CD4-positive, alpha-beta T cell treated with Interleukin-12 subunit alpha and Interleukin-12 subunit beta, for 1 hour (primary cell): ENCODE results near the gene C15orf40.
"Not testable (repeated sequence)": the region's sequence is repeated elsewhere in the genome, so short reads cannot be mapped to it uniquely, and the experiment has no call there.

ENCODE experiments used
- DNase-seq: peaks from one replicate; pipeline ENCODE4 v3.0.0-alpha.2; 2020

Gene C15orf40

GRCh38 chr15:82950746-82951370 lies 60.6 kb downstream of the C15orf40 start:
- DNase-seq = no peak

- DNase-seq = no peak
Observed at GRCh38 chr15:82950295-82950694, 61.1 kb downstream of the C15orf40 start.

- no peak for DNase-seq
Observed at GRCh38 chr15:82946155-82946701, 65.2 kb downstream of the C15orf40 start.

- no peak for DNase-seq
Observed at GRCh38 chr15:82945326-82945725, 66.1 kb downstream of the C15orf40 start.

- no peak for DNase-seq
Observed at GRCh38 chr15:82944821-82945220, 66.6 kb downstream of the C15orf40 start.

DNA sequence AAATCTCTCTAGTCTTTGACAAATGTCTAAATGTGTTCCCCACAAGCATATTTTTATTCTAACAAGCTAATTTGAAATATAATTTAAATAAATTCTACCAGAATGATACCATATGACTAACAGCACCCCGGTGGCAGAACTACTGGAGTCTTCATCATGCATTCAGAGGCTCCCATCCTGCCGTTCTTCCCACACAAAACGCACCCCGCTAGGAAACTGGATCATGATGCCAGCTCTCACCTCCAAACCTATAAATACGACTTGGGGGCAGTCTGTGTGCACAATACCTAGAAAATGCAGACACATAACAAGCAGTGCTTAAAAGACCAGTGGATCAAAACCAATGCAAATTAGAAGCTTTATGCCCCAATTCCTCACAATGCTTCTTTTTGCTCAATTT lies 67.4 kb downstream of the C15orf40 start:
- DNase-seq = no peak

GRCh38 chr15:82943176-82943575 lies 68.3 kb downstream of the C15orf40 start:
- no peak for DNase-seq

DNA sequence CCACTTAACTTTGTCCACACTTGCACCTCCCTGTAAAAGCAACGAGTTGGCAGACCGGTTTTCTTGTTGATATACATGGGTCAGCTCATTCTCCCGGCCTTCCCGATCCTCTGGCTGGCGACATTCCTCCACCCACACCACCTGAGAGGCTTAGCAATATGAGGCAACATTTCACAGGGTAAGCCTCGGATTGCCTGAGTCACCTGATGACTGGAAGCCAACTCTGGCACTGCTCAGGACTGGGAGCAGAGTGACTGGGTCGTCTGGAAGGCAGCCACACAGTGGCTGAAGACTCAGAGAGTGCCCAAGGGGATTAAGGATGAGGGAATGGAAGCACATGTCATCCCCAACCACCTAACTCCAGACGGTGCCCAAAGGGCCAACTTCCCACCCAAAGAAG lies 68.7 kb downstream of the C15orf40 start:
- no peak for DNase-seq

DNA sequence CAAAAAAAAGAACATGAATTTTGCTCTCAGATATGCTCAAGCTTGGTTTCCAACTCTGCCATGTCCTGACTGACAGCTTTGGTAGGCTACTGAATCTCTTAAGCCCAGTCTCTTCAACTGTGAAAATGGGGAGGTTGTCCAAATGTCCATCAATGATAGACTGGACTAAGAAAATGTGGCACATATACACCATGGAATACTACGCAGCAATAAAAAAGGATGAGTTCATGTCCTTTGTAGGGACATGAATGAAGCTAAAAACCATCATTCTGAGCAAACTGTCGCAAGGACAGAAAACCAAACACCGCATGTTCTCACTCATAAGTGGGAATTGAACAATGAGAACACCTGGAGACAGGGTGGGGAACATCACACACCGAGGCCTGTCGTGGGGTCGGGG lies 71.8 kb downstream of the C15orf40 start:
- not testable (repeated sequence) for DNase-seq
